GM23338 (cell line): ENCODE data around the gene SYCN. TPM values are rescaled to one million over a fixed set of nuclear protein-coding genes. Genes with fewer than 3 reads are reported as not detected.

Source experiments
- ATAC-seq: fragments of 200-7000 bp; cut with Tn5 transposase; 3 replicates; pipeline ENCODE4 v1.9.1; 2020
- DNase-seq: peaks from one replicate; pipeline ENCODE4 v3.0.0-alpha.2; 2015; ENCODE audit warnings: low spot score
- H2AFZ ChIP-seq: fragments of 200-600 bp; sonication (generic); 2 replicates; pipeline ENCODE4 v1.8.0; 2016; ENCODE audit warnings: antibody characterized with exemption, mild to moderate bottlenecking, moderate library complexity
- H3F3A ChIP-seq: fragments of 200-600 bp; sonication (generic); replicated peaks from 2 replicates; pipeline ENCODE4 v1.8.0; 2017; ENCODE audit warnings: antibody characterized with exemption, mixed run types, low read depth
- H3K27ac ChIP-seq: fragments of 200-600 bp; sonication (generic); 2 replicates; pipeline ENCODE4 v1.6.1; 2016; ENCODE audit warnings: low read depth
- H3K27me3 ChIP-seq: fragments of 200-600 bp; sonication (generic); 2 replicates; pipeline ENCODE4 v1.8.0; 2016; ENCODE audit warnings: mild to moderate bottlenecking, mixed run types, moderate library complexity; ENCODE audit not compliant: insufficient read depth
- H3K36me3 ChIP-seq: fragments of 200-600 bp; sonication (generic); 2 replicates; pipeline ENCODE4 v1.8.0; 2016; ENCODE audit warnings: mild to moderate bottlenecking; ENCODE audit not compliant: insufficient read depth
- H3K4me1 ChIP-seq: fragments of 200-600 bp; sonication (generic); 2 replicates; pipeline ENCODE4 v1.8.0; 2016; ENCODE audit warnings: mild to moderate bottlenecking, moderate library complexity; ENCODE audit not compliant: insufficient read depth
- H3K4me2 ChIP-seq: fragments of 200-600 bp; sonication (generic); 2 replicates; pipeline ENCODE4 v1.7.1; 2017; ENCODE audit warnings: mixed run types
- H3K4me3 ChIP-seq: fragments of 200-600 bp; sonication (generic); 2 replicates; pipeline ENCODE4 v1.6.1; 2016; ENCODE audit warnings: mixed run types
- H3K79me2 ChIP-seq: fragments of 200-600 bp; sonication (generic); replicated peaks from 2 replicates; pipeline ENCODE4 v1.8.0; 2017; ENCODE audit warnings: mild to moderate bottlenecking; ENCODE audit not compliant: insufficient read depth
- H3K9me2 ChIP-seq: fragments of 200-600 bp; sonication (generic); 2 replicates; pipeline ENCODE4 v1.8.0; 2017; ENCODE audit not compliant: insufficient read depth
- H4K20me1 ChIP-seq: fragments of 200-600 bp; sonication (generic); replicated peaks from 2 replicates; pipeline ENCODE4 v1.8.0; 2017; ENCODE audit warnings: mild to moderate bottlenecking; ENCODE audit not compliant: insufficient read depth
- H3K27ac Mint-ChIP-seq: 2 replicates; pipeline ENCODE4 v1.8.0; 2020; ENCODE audit warnings: inconsistent platforms, mild to moderate bottlenecking, moderate library complexity, mixed read lengths
- H3K27me3 Mint-ChIP-seq: 3 replicates; pipeline ENCODE4 v1.8.0; 2022; ENCODE audit warnings: low read depth, mild to moderate bottlenecking, moderate library complexity, mixed read lengths, inconsistent platforms; ENCODE audit not compliant: insufficient read depth, poor library complexity
- H3K36me3 Mint-ChIP-seq: 3 replicates; pipeline ENCODE4 v1.8.0; 2021; ENCODE audit warnings: low read depth, mild to moderate bottlenecking, inconsistent platforms, moderate library complexity, mixed read lengths
- H3K4me1 Mint-ChIP-seq: 3 replicates; pipeline ENCODE4 v1.8.0; 2020; ENCODE audit warnings: mild to moderate bottlenecking, inconsistent platforms, mixed read lengths
- H3K4me3 Mint-ChIP-seq: 3 replicates; pipeline ENCODE4 v1.8.0; 2021; ENCODE audit warnings: moderate library complexity, mild to moderate bottlenecking, inconsistent platforms, mixed read lengths
- H3K9me3 Mint-ChIP-seq: 3 replicates; pipeline ENCODE4 v1.8.0; 2020; ENCODE audit warnings: moderate library complexity, mild to moderate bottlenecking, inconsistent platforms, mixed read lengths
- CREB1 ChIP-seq: fragments of 250-450 bp; sonication (Bioruptor Pico); IDR thresholded peaks from 2 replicates; pipeline ENCODE4 v1.5.0; 2020; ENCODE audit warnings: low read depth, mild to moderate bottlenecking, moderate library complexity
- CTCF ChIP-seq, 2 experiments: fragments of 200-600 bp in 1 of 2; sonication (generic) in 1 of 2; conservative IDR thresholded peaks; 2 replicates each; pipeline versions ENCODE4 v1.5.1 to v1.6.1; 2016 to 2017; ENCODE audit warnings: antibody characterized with exemption in 2 of 2, low read depth in 2 of 2, mild to moderate bottlenecking in 2 of 2, moderate library complexity in 1 of 2
- EZH2 ChIP-seq: fragments of 200-600 bp; sonication (generic); IDR thresholded peaks from one replicate; pipeline ENCODE4 v1.8.0; 2017; ENCODE audit warnings: antibody characterized with exemption, mild to moderate bottlenecking, low read depth; ENCODE audit not compliant: unreplicated experiment
- EZH2phosphoT487 ChIP-seq: fragments of 200-600 bp; sonication (generic); IDR thresholded peaks from one replicate; pipeline ENCODE4 v1.8.1; 2018; ENCODE audit warnings: antibody characterized with exemption; ENCODE audit not compliant: unreplicated experiment
- JUNB ChIP-seq: IDR thresholded peaks from one replicate; pipeline ENCODE4 v1.6.1; 2016; ENCODE audit warnings: antibody characterized with exemption; ENCODE audit not compliant: unreplicated experiment
- NANOG ChIP-seq: IDR thresholded peaks from 2 replicates; pipeline ENCODE4 v1.6.1; 2016; ENCODE audit warnings: antibody characterized with exemption, borderline replicate concordance
- POLR2AphosphoS5 ChIP-seq: IDR thresholded peaks from 2 replicates; pipeline ENCODE4 v1.6.1; 2016; ENCODE audit warnings: antibody characterized with exemption, low read depth
- ZNF114 ChIP-seq: fragments of 250-450 bp; sonication (Bioruptor Pico); IDR thresholded peaks from 2 replicates; pipeline ENCODE4 v1.5.0; 2020; ENCODE audit warnings: mild to moderate bottlenecking, moderate library complexity
- ZNF462 ChIP-seq: fragments of 250-450 bp; sonication (Bioruptor Pico); IDR thresholded peaks from 2 replicates; pipeline ENCODE4 v1.5.0; 2020; ENCODE audit warnings: mild to moderate bottlenecking, moderate library complexity
- polyA plus RNA-seq: library from polyadenylated mRNA; unstranded; fragments of >200 nt; fragmentation: Nextera tagmentation; extraction: Ambion mirVana; gene quantifications from 2 replicates; pipeline ENCODE4 v1.2.1, GENCODE V29; 2016
- total RNA-seq: library from RNA; depleted of rRNA; stranded (reverse); fragments of >200 nt; shearing (Covaris generic); gene quantifications from 2 replicates; pipeline ENCODE4 v1.2.3, GENCODE V29; 2014
- TF ChIP-seq, protein P1 (sequence below): IDR thresholded peaks from one replicate; pipeline ENCODE4 v1.6.1; 2018; ENCODE audit warnings: antibody characterized with exemption; ENCODE audit not compliant: unreplicated experiment
- TF ChIP-seq, protein P2 (sequence below): IDR thresholded peaks from 2 replicates; pipeline ENCODE4 v1.6.1; 2016; ENCODE audit warnings: antibody characterized with exemption

The SYCN gene
- total and polyA plus RNA-seq, 2 experiments from 2014 or later: not detected

DNA sequence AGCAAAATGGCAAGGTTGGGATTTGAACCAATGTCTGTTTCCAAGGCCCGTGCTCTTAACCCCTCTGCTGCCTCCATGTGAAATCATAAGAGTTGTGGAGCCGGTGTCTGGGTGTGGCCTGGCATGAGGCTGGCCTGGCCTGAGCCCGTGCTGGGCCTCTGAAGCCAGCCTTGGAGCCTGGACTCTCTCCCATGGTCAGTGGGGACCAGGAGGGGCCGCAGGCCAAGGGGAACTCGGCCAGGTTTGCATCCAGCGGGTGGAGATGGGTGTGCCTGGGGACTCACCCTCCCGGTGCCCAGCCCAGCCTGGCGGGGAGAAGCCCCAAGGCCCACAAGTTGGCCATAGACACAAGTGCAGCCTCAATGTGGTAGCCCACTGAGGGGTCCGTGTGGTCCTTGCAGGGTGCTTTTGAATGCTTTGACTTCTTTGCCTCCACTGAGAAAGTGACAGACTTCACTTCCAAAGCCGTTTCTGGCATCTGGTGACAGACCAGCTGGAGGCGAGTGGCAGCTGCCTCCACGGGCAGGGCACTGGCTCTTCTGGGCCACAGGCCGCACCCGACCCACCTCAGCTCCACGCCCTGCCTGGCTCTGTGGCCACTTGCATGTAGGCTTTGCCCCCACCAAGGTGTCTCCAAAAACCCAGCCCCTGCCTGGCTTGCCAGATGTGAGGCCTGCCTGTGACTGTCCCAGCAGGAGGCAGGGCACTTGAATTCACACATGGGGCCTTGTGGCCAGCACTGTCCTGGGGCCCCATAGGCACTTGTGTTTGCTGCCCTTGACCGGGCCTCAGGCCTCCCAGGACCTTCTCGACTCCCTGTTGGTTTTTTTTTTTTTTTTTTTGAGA, 33.5 kb downstream of the SYCN start (continued):
- TF ChIP-seq, protein P1, sequence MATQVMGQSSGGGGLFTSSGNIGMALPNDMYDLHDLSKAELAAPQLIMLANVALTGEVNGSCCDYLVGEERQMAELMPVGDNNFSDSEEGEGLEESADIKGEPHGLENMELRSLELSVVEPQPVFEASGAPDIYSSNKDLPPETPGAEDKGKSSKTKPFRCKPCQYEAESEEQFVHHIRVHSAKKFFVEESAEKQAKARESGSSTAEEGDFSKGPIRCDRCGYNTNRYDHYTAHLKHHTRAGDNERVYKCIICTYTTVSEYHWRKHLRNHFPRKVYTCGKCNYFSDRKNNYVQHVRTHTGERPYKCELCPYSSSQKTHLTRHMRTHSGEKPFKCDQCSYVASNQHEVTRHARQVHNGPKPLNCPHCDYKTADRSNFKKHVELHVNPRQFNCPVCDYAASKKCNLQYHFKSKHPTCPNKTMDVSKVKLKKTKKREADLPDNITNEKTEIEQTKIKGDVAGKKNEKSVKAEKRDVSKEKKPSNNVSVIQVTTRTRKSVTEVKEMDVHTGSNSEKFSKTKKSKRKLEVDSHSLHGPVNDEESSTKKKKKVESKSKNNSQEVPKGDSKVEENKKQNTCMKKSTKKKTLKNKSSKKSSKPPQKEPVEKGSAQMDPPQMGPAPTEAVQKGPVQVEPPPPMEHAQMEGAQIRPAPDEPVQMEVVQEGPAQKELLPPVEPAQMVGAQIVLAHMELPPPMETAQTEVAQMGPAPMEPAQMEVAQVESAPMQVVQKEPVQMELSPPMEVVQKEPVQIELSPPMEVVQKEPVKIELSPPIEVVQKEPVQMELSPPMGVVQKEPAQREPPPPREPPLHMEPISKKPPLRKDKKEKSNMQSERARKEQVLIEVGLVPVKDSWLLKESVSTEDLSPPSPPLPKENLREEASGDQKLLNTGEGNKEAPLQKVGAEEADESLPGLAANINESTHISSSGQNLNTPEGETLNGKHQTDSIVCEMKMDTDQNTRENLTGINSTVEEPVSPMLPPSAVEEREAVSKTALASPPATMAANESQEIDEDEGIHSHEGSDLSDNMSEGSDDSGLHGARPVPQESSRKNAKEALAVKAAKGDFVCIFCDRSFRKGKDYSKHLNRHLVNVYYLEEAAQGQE: no peak
- no peak for TF ChIP-seq POLR2AphosphoS5
- TF ChIP-seq JUNB: no peak
- TF ChIP-seq EZH2: no peak
- TF ChIP-seq CREB1 (CRISPR knock-in tag): no peak
- TF ChIP-seq, protein P2, sequence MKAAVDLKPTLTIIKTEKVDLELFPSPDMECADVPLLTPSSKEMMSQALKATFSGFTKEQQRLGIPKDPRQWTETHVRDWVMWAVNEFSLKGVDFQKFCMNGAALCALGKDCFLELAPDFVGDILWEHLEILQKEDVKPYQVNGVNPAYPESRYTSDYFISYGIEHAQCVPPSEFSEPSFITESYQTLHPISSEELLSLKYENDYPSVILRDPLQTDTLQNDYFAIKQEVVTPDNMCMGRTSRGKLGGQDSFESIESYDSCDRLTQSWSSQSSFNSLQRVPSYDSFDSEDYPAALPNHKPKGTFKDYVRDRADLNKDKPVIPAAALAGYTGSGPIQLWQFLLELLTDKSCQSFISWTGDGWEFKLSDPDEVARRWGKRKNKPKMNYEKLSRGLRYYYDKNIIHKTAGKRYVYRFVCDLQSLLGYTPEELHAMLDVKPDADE: no peak

- H4K20me1 ChIP-seq: peaks cover 7% of the 10 kb centered on the region
- no peaks in the 10 kb centered on the region for H3K9me2 ChIP-seq
- no peak for ATAC-seq
- H3K27me3 ChIP-seq: no peaks in the 10 kb centered on the region
- H3K4me3 Mint-ChIP-seq: no peak overlapping the region
- peaks cover 7% of the 10 kb centered on the region for H3K27me3 Mint-ChIP-seq
- no peaks in the 10 kb centered on the region for H3K36me3 ChIP-seq
- H3K27ac Mint-ChIP-seq: peak overlapping the region; percentile 10; the same call in 1 of the 2 replicates
- no peaks in the 10 kb centered on the region for H3F3A ChIP-seq
- no peak overlapping the region for H3K4me2 ChIP-seq
- H3K4me1 Mint-ChIP-seq: peaks cover 21% of the 10 kb centered on the region
- DNase-seq: no peak
- no peak overlapping the region for H3K27ac ChIP-seq
- H3K79me2 ChIP-seq: no peaks in the 10 kb centered on the region
- peaks cover 12% of the 10 kb centered on the region; the same call in 1 of the 2 replicates for H3K4me1 ChIP-seq
- H3K36me3 Mint-ChIP-seq: peaks cover 5% of the 10 kb centered on the region; the same call in 1 of the 3 replicates
- H3K4me3 ChIP-seq: no peak overlapping the region
- no peak overlapping the region for H2AFZ ChIP-seq
- H3K9me3 Mint-ChIP-seq: no peaks in the 10 kb centered on the region
- TF ChIP-seq ZNF114 (no peak), ZNF462 (CRISPR knock-in tag) (no peak), NANOG (no peak), JUNB (no peak), EZH2phosphoT487 (no peak), CTCF (conservative IDR thresholded peaks at IDR 0.05; ENCODE audit: low read depth in 2 of 2) (peak in 1 of 2 experiments; percentile 22; a peak in 2 of 4 replicates)
Measured at GRCh38 chr19:39169143-39169810, 34.8 kb downstream of the SYCN start.
